Upper lobe of left lung (tissue), 4 donors: ENCODE measurements around the gene PPRC1.

Source experiments
- CTCF ChIP-seq, 6 experiments: fragments of 450-650 bp in 4 of 6; fragments of 200-600 bp in 2 of 6; sonication (generic) in 2 of 6; IDR thresholded peaks; one replicate each; pipeline ENCODE4 v1.5.1; 2016 to 2019; ENCODE audit warnings: antibody characterized with exemption in 6 of 6
- EP300 ChIP-seq, 4 donors: sonication (generic); formaldehyde crosslinking; IDR thresholded peaks; one replicate each; pipeline ENCODE4 v1.5.1; 2017; ENCODE audit warnings: antibody characterized with exemption in 4 of 4, control low read depth in 2 of 4
- POLR2A ChIP-seq, 4 donors: fragments of 450-650 bp; IDR thresholded peaks; one replicate each; pipeline ENCODE4 v1.5.1; 2016 to 2017; ENCODE audit warnings: antibody characterized with exemption in 4 of 4, mild to moderate bottlenecking in 2 of 4
- POLR2AphosphoS5 ChIP-seq, 2 donors: sonication (generic); formaldehyde crosslinking; IDR thresholded peaks; one replicate each; pipeline ENCODE4 v1.5.1; 2017; ENCODE audit warnings: antibody characterized with exemption in 2 of 2

- TF ChIP-seq POLR2AphosphoS5 (IDR thresholded peaks at IDR 0.05) (no peak), CTCF (IDR thresholded peaks at IDR 0.05) (no peak), EP300 (IDR thresholded peaks at IDR 0.05) (no peak), POLR2A (IDR thresholded peaks at IDR 0.05) (no peak)
Measured at GRCh38 chr10:102119417-102120141, 13.3 kb upstream of the PPRC1 start.
